Neural cell (in vitro differentiated cells): Measurements from ENCODE around the gene KDM2A.

Source experiments
- CTCF ChIP-seq: fragments of 450-650 bp; IDR thresholded peaks from 2 replicates; pipeline ENCODE4 v1.5.1; 2014; ENCODE audit warnings: antibody characterized with exemption, mild to moderate bottlenecking, moderate library complexity; ENCODE audit not compliant: poor library complexity, severe bottlenecking
- POLR2AphosphoS5 ChIP-seq: IDR thresholded peaks from 2 replicates; pipeline ENCODE4 v1.6.1; 2012

GRCh38 chr11:67167719-67168118 is 48.7 kb downstream of the KDM2A start:
- TF ChIP-seq CTCF: no peak
- TF ChIP-seq POLR2AphosphoS5: no peak
